OCI-LY3 (cell line): ENCODE measurements around the gene KIFBP.

Source experiments
- EZH2phosphoT487 ChIP-seq: fragments of 200-600 bp; shearing (Covaris generic); IDR thresholded peaks from 2 replicates; pipeline ENCODE4 v1.6.1; 2018; ENCODE audit warnings: antibody characterized with exemption, mixed run types, low read depth
- TF ChIP-seq, protein P1 (sequence below): fragments of 200-600, 300-600 bp; sonication (generic); IDR thresholded peaks from 2 replicates; pipeline ENCODE4 v1.5.1; 2014; ENCODE audit warnings: antibody characterized with exemption, low read length, low read depth

DNA sequence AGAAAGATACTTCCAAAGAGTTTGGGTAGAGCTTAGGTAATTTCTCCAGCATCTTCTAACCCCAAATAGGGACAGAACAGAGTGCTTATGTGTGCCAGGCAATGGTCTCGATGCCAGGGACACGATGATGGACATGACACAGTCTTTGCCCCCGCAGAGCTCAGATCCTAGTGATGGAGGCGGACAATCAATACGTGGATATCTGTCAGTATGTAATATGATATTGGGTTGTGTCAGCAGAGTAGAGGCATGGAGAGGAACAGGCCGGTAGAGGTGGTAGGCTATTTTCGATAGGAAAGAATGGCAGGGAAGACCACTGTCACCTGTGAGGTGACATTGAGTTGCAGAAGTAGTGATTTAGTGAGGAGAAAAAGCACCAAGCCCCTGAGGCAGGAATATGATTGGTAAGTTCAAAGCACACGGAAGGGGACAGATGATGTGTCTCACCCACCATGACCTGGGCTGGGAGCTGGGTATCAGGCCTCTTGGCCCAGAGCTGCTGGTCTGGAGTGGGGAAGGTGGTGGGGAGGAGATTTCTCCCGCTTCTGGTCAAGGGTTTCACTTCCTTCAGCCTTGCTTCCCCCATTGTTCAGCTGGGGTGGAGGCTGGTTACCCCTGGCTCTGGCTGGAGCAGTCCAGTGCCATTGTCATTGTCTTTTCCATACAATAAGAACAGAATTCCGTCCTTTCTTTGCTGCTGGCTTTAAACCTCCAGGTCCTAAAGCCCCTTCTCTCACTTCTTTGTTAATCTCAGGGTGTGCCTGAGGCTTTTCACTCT lies 63.3 kb downstream of the KIFBP start:
- TF ChIP-seq, protein P1, sequence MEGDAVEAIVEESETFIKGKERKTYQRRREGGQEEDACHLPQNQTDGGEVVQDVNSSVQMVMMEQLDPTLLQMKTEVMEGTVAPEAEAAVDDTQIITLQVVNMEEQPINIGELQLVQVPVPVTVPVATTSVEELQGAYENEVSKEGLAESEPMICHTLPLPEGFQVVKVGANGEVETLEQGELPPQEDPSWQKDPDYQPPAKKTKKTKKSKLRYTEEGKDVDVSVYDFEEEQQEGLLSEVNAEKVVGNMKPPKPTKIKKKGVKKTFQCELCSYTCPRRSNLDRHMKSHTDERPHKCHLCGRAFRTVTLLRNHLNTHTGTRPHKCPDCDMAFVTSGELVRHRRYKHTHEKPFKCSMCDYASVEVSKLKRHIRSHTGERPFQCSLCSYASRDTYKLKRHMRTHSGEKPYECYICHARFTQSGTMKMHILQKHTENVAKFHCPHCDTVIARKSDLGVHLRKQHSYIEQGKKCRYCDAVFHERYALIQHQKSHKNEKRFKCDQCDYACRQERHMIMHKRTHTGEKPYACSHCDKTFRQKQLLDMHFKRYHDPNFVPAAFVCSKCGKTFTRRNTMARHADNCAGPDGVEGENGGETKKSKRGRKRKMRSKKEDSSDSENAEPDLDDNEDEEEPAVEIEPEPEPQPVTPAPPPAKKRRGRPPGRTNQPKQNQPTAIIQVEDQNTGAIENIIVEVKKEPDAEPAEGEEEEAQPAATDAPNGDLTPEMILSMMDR = no peak
- no peak for TF ChIP-seq EZH2phosphoT487
